HG03442 (cell line): ENCODE data around the gene CTIF.

ENCODE experiments used
- ATAC-seq: cut with Tn5 transposase; IDR thresholded peaks from one replicate; pipeline ENCODE4 v1.9.1; 2021; ENCODE audit warnings: mild to moderate bottlenecking, moderate library complexity; ENCODE audit not compliant: unreplicated experiment

CTIF gene

GRCh38 chr18:48675912-48676311, 137.1 kb downstream of the CTIF start:
- ATAC-seq, result no peak

GRCh38 chr18:48676346-48676745, 137.5 kb downstream of the CTIF start:
- no peak for ATAC-seq

- ATAC-seq, result no peak
Observed at GRCh38 chr18:48676756-48677368, 138.0 kb downstream of the CTIF start.

GRCh38 chr18:48678237-48679115, 139.6 kb downstream of the CTIF start:
- no peak for ATAC-seq

- no peak for ATAC-seq
Observed at GRCh38 chr18:48679236-48679635, 140.4 kb downstream of the CTIF start.

- no peak for ATAC-seq
Observed at GRCh38 chr18:48680339-48681250, 141.8 kb downstream of the CTIF start.

GRCh38 chr18:48682768-48683167, 143.9 kb downstream of the CTIF start:
- ATAC-seq, result no peak

- no peak for ATAC-seq
Observed at GRCh38 chr18:48683197-48683596, 144.4 kb downstream of the CTIF start.

- ATAC-seq, result no peak
Observed at GRCh38 chr18:48683661-48684060, 144.8 kb downstream of the CTIF start.

GRCh38 chr18:48687346-48688042, 148.7 kb downstream of the CTIF start:
- no peak for ATAC-seq

GRCh38 chr18:48688961-48689360, 150.1 kb downstream of the CTIF start:
- no peak for ATAC-seq

- ATAC-seq, result no peak
Observed at GRCh38 chr18:48689548-48689947, 150.7 kb downstream of the CTIF start.

- no peak for ATAC-seq
Observed at GRCh38 chr18:48690494-48690893, 151.7 kb downstream of the CTIF start.

GRCh38 chr18:48693006-48693405, 154.2 kb downstream of the CTIF start:
- no peak for ATAC-seq

- ATAC-seq, result no peak
Observed at GRCh38 chr18:48693625-48694262, 154.9 kb downstream of the CTIF start.

- ATAC-seq, result no peak
Observed at GRCh38 chr18:48694295-48694694, 155.5 kb downstream of the CTIF start.

- ATAC-seq, result no peak
Observed at GRCh38 chr18:48695671-48696070, 156.8 kb downstream of the CTIF start.

GRCh38 chr18:48696218-48696617, 157.4 kb downstream of the CTIF start:
- ATAC-seq, result no peak

GRCh38 chr18:48697441-48697840, 158.6 kb downstream of the CTIF start:
- no peak for ATAC-seq

GRCh38 chr18:48698707-48699106, 159.9 kb downstream of the CTIF start:
- ATAC-seq, result no peak
